Esophagus (tissue), 2 donors: ENCODE results near the gene RUNX1. TPM values are rescaled to one million over a fixed set of nuclear protein-coding genes. Genes with fewer than 3 reads are reported as not detected.

ENCODE experiments used
- H3K27ac ChIP-seq, 2 donors: one replicate each; pipeline ENCODE4 v1.5.1; 2013; ENCODE audit warnings: low read depth in 2 of 2, mild to moderate bottlenecking in 2 of 2, inconsistent platforms in 1 of 2, low read length in 1 of 2, moderate library complexity in 1 of 2
- H3K27me3 ChIP-seq, 2 donors: one replicate each; pipeline ENCODE4 v1.6.1; 2013; ENCODE audit warnings: low read length in 2 of 2, control low read depth in 1 of 2, mild to moderate bottlenecking in 1 of 2; ENCODE audit not compliant: insufficient read depth in 2 of 2, control insufficient read depth in 1 of 2
- H3K36me3 ChIP-seq, 2 donors: one replicate each; pipeline ENCODE4 v1.6.1; 2013; ENCODE audit warnings: low read length in 1 of 2; ENCODE audit not compliant: control insufficient read depth in 2 of 2, insufficient read depth in 2 of 2
- H3K4me1 ChIP-seq, 2 donors: one replicate each; pipeline ENCODE4 v1.6.1; 2013; ENCODE audit warnings: low read length in 1 of 2; ENCODE audit not compliant: control insufficient read depth in 2 of 2, insufficient read depth in 2 of 2
- H3K4me3 ChIP-seq, 2 donors: one replicate each; pipeline ENCODE4 v1.5.1; 2013; ENCODE audit warnings: low read length in 2 of 2, mild to moderate bottlenecking in 2 of 2, low read depth in 1 of 2, moderate library complexity in 1 of 2
- H3K9me3 ChIP-seq, 2 donors: one replicate each; pipeline ENCODE4 v1.6.1; 2013; ENCODE audit warnings: mild to moderate bottlenecking in 2 of 2, low read depth in 1 of 2, low read length in 1 of 2, moderate library complexity in 1 of 2; ENCODE audit not compliant: control insufficient read depth in 2 of 2, insufficient read depth in 1 of 2
- WGBS, 2 donors: extraction: QIAGEN DNeasy Blood & Tissue Kit; methylation state at CpG; one replicate each; pipeline ENCODE4 v1.1.7; 2013; 5-methylcytosine and 5-hydroxymethylcytosine counted together
- polyA plus RNA-seq, 2 donors: library from polyadenylated mRNA; stranded (reverse); fragments of 200-250 nt; gene quantifications; one replicate each; pipeline ENCODE4 v1.2.3, GENCODE V29; 2013
- donor health status: healthy with polysubstance abuse.
- donor health status: Bipolar disorder and iron deficiency.

Gene RUNX1
- polyA plus RNA-seq, 2 donors, result 4.4 to 6.4 TPM

GRCh38 chr21:34764715-34765284 lies 284.3 kb downstream of the RUNX1 start:
- Histone ChIP-seq H3K27ac (no peak overlapping the region), H3K9me3 (no peaks in the 10 kb centered on the region), H3K36me3 (no peaks in the 10 kb centered on the region), H3K4me1 (peaks cover 0 to 8% of the 10 kb centered on the region in 2 donors), H3K4me3 (no peak overlapping the region), H3K27me3 (no peaks in the 10 kb centered on the region)
- WGBS, 2 donors, result 92 to 93% methylated on average over 3 of the region's 3 CpGs

- Histone ChIP-seq H3K27me3 (no peaks in the 10 kb centered on the region), H3K9me3 (no peaks in the 10 kb centered on the region), H3K36me3 (no peaks in the 10 kb centered on the region), H3K4me3 (no peak overlapping the region), H3K27ac (no peak overlapping the region), H3K4me1 (peaks cover 0 to 8% of the 10 kb centered on the region in 2 donors)
- 91 to 98% methylated on average over 1 of the region's 1 CpG for WGBS, 2 donors
Measured at GRCh38 chr21:34762786-34763185, 286.3 kb downstream of the RUNX1 start.

DNA sequence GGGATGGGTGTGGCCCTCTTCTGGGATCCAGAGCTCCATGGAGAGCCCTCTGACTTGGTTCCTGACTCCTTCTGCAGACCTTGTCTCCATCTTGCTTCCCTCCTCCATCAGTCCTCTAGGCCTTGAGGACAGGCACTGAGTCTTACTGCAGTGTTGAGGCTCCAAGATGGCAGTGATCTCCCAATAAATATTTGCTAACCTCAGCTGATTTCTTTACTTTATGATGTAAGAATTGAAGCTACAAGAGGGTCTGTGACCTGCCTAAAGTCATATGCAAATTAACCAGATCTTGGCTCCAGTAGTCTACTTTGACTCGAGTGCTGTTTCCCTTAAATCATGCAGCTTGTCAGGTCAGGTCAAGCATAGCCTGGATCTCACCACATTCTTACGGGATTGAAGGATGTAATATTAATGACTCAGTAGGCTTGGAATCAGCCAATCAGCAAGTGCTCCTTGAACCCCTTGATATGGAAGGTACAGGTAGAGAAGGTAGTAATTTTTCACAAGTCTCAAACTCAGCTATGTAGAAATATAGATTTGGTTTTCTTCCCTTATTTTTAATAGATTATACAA lies 287.3 kb downstream of the RUNX1 start:
- Histone ChIP-seq H3K9me3 (no peaks in the 10 kb centered on the region), H3K27me3 (no peaks in the 10 kb centered on the region), H3K27ac (no peak overlapping the region), H3K4me1 (peaks cover 0 to 8% of the 10 kb centered on the region in 2 donors), H3K4me3 (no peak overlapping the region), H3K36me3 (no peaks in the 10 kb centered on the region)
- 41 to 72% methylated on average over 2 of the region's 2 CpGs for WGBS, 2 donors

DNA sequence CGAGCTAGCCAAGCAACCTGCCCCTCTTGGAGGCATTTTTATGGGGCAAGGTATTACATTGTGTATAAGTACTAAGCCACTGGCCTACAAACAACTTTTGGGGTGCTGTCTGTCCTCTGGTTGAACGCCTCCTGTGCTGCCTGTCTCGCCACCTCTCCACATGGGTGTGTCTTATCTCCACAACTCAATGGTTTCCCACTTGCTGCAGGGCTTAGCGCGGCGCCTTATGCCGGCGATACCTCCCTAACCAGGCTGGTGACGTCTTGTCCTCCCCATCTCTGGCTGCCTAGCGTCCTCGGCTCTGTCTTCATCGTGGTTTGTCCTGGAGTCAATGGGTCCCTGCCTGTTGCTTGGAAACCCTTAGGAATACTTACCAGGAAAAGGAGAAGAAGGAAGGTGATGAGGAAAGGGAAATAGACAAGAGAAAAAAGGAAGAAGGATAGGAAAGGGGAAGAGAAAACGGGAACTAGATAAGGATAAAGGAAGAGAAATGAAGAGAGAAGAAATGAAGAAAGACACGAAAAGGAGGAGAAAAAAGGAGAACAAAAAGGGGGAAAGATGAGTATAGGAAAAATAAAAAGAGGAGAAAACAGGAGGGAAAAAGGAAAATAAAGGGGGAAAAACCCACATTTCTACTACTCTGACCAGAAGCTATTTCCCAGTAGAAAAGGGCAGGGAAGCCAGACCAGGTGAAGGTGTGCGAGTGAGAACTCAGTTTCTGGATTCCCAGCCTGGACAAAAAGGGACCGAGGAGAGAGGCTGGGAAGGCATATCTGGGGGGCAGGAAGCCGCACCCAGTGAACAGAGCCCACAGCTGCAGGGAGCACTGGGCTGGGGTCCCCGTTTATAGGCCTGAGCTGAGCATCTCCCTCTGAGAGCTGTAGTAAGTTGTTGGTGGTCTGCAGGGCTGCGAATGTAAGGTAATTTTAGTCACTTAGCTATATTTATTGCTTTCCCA lies 294.1 kb downstream of the RUNX1 start:
- Histone ChIP-seq H3K36me3 (no peaks in the 10 kb centered on the region), H3K4me1 (no peaks in the 10 kb centered on the region), H3K27ac (no peak overlapping the region), H3K27me3 (no peaks in the 10 kb centered on the region), H3K9me3 (no peaks in the 10 kb centered on the region), H3K4me3 (no peak overlapping the region)
- WGBS, 2 donors, result 80 to 86% methylated on average over 19 of the region's 19 CpGs

GRCh38 chr21:34748862-34749261 lies 300.2 kb downstream of the RUNX1 start:
- H3K4me1 ChIP-seq, result peaks cover 0 to 5% of the 10 kb centered on the region in 2 donors
- H3K4me3 ChIP-seq, result no peak overlapping the region
- H3K27me3 ChIP-seq, result no peaks in the 10 kb centered on the region
- no peaks in the 10 kb centered on the region for H3K36me3 ChIP-seq
- 74 to 75% methylated on average over 3 of the region's 3 CpGs for WGBS, 2 donors
- no peaks in the 10 kb centered on the region for H3K9me3 ChIP-seq
- no peak overlapping the region for H3K27ac ChIP-seq

GRCh38 chr21:34745557-34746255 lies 303.4 kb downstream of the RUNX1 start:
- no peaks in the 10 kb centered on the region for H3K27me3 ChIP-seq
- 43 to 46% methylated on average over 21 of the region's 21 CpGs for WGBS, 2 donors
- peaks cover 2 to 9% of the 10 kb centered on the region in 2 donors for H3K4me1 ChIP-seq
- H3K27ac ChIP-seq, result no peak overlapping the region
- H3K4me3 ChIP-seq, result no peak overlapping the region
- H3K36me3 ChIP-seq, result no peaks in the 10 kb centered on the region
- no peaks in the 10 kb centered on the region for H3K9me3 ChIP-seq

GRCh38 chr21:34744801-34745200 lies 304.3 kb downstream of the RUNX1 start:
- H3K9me3 ChIP-seq, result no peaks in the 10 kb centered on the region
- H3K27me3 ChIP-seq, result no peaks in the 10 kb centered on the region
- peak overlapping the region; percentile 18 to 52 for H3K27ac ChIP-seq
- peaks cover 2 to 9% of the 10 kb centered on the region in 2 donors for H3K4me1 ChIP-seq
- H3K36me3 ChIP-seq, result no peaks in the 10 kb centered on the region
- no peak overlapping the region for H3K4me3 ChIP-seq
- WGBS, 2 donors, result 23 to 37% methylated on average over 3 of the region's 3 CpGs

DNA sequence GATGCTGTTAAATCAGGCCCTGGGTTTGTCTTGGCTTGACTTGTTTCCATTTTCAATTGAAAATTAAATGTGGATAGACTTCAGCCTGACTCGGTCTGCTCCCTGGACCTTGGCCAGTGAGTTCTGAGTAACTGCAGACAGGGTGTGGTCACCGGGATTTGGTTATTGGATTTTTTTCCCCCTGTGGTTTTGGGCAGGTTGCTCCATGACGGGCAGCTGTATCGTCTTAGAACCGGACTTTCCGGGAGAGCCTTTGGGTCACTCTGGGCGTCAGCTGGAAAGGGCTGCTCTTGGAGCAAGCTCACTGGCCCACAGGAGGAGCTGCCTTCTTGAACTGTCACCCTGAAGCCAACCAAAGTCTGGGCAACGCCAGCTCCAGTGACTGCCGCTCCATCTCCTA lies 305.3 kb downstream of the RUNX1 start:
- Histone ChIP-seq H3K4me3 (no peak overlapping the region), H3K27ac (peak overlapping the region; percentile 46 to 65), H3K9me3 (no peaks in the 10 kb centered on the region), H3K36me3 (no peaks in the 10 kb centered on the region), H3K27me3 (no peaks in the 10 kb centered on the region), H3K4me1 (peaks cover 2 to 9% of the 10 kb centered on the region in 2 donors)
- WGBS, 2 donors, result 37 to 50% methylated on average over 9 of the region's 9 CpGs

DNA sequence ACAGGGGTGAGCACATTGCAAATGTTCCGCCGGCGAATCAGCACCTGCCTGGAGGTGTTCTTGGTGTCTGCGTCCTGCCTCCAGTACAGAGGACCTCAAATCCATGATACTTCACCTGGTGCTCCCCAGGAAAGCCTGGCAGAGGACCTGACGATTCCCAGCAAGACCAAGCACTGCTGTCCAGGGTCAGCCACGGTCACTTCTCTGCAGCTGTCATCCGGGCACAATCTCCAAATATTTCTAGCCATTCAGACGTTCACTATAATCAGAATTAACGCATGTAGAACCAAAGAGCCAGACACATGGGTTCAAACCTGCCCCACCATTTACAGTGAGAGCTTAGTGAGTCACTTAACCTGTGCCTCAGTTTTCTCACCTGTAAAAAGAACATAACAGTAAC lies 305.8 kb downstream of the RUNX1 start:
- Histone ChIP-seq H3K27me3 (no peaks in the 10 kb centered on the region), H3K9me3 (no peaks in the 10 kb centered on the region), H3K4me1 (peaks cover 2 to 9% of the 10 kb centered on the region in 2 donors), H3K36me3 (no peaks in the 10 kb centered on the region), H3K4me3 (no peak overlapping the region), H3K27ac (peak overlapping the region in 1 of 2 donors; percentile 46)
- 83 to 86% methylated on average over 9 of the region's 9 CpGs for WGBS, 2 donors
